Spleen (tissue), 11 donors: ENCODE data around the gene TTLL6. TPM values are rescaled to one million over a fixed set of nuclear protein-coding genes. Genes with fewer than 3 reads are reported as not detected.

Source experiments
- DNase-seq: peaks from one replicate; pipeline ENCODE4 v3.0.0-alpha.2; 2020
- H3K27ac ChIP-seq, 8 donors: fragments of 200-600 bp; sonication (generic) in 7 of 8; 1 replicate in 4 of 8; 2 replicates in 4 of 8; pipeline versions ENCODE4 v1.5.0 to v1.8.0; 2016 to 2021; ENCODE audit warnings: inconsistent platforms in 4 of 8, mild to moderate bottlenecking in 4 of 8, moderate library complexity in 1 of 8
- H3K27me3 ChIP-seq, 7 donors: fragments of 200-600 bp; sonication (generic) in 6 of 7; replicated peaks in 1 of 7; 1 replicate in 4 of 7; 2 replicates in 3 of 7; pipeline versions ENCODE4 v1.5.0 to v1.8.0; 2016 to 2021; ENCODE audit warnings: inconsistent platforms in 3 of 7, mild to moderate bottlenecking in 1 of 7
- H3K36me3 ChIP-seq, 6 donors: fragments of 200-600 bp; sonication (generic) in 5 of 6; 1 replicate in 4 of 6; 2 replicates in 2 of 6; pipeline versions ENCODE4 v1.5.0 to v1.8.0; 2016 to 2021; ENCODE audit warnings: inconsistent platforms in 2 of 6
- H3K4me1 ChIP-seq, 6 donors: fragments of 200-600 bp; sonication (generic) in 5 of 6; 1 replicate in 3 of 6; 2 replicates in 3 of 6; pipeline versions ENCODE4 v1.5.0 to v1.8.0; 2016 to 2021; ENCODE audit warnings: inconsistent platforms in 3 of 6
- H3K4me3 ChIP-seq, 8 donors: fragments of 200-600 bp; sonication (generic) in 7 of 8; 1 replicate in 4 of 8; 2 replicates in 4 of 8; pipeline versions ENCODE4 v1.5.0 to v1.8.0; 2016 to 2021; ENCODE audit warnings: inconsistent platforms in 4 of 8, mild to moderate bottlenecking in 4 of 8, moderate library complexity in 2 of 8
- H3K9me3 ChIP-seq, 8 donors: fragments of 200-600 bp; sonication (generic) in 7 of 8; 1 replicate in 4 of 8; 2 replicates in 4 of 8; pipeline versions ENCODE4 v1.5.0 to v1.8.0; 2016 to 2021; ENCODE audit warnings: inconsistent platforms in 4 of 8
- POLR2A ChIP-seq, 3 donors: fragments of 450-650 bp; IDR thresholded peaks; one replicate each; pipeline ENCODE4 v1.5.1; 2017; ENCODE audit warnings: antibody characterized with exemption in 3 of 3, mild to moderate bottlenecking in 1 of 3
- POLR2AphosphoS5 ChIP-seq, 3 donors: sonication (generic); formaldehyde crosslinking; IDR thresholded peaks; one replicate each; pipeline ENCODE4 v1.5.1; 2017; ENCODE audit warnings: antibody characterized with exemption in 3 of 3
- WGBS, 5 donors: extraction: QIAGEN DNeasy Blood & Tissue Kit in 3 of 5; methylation state at CpG; one replicate each; pipeline versions ENCODE4 v1.1.5 to v1.1.7; 2013 to 2018; 5-methylcytosine and 5-hydroxymethylcytosine counted together
- intact Hi-C: fragments of 100-400 bp; cut with DNase I; formaldehyde crosslinking; loops from one replicate; pipeline ENCODE4 v1.15.0; 2023; ENCODE audit warnings: low total_unique reads
- polyA plus RNA-seq, 3 donors: library from polyadenylated mRNA; stranded (reverse); fragments of 200-250 nt; gene quantifications; one replicate each; pipeline ENCODE4 v1.2.1, GENCODE V29; 2013
- total RNA-seq, 7 donors: library from RNA; depleted of rRNA in 3 of 7; stranded (reverse); fragments of >200 nt in 3 of 7; fragmentation: NEBNext Ultra II Directional in 4 of 7; extraction: Animal tissue kit (Norgen Biotek cat#: 25700) in 4 of 7; gene quantifications; one replicate each; pipeline versions ENCODE4 v1.1.0 to v1.2.1, GENCODE V29; 2016 to 2021
- TF ChIP-seq, protein P1 (sequence below), 11 experiments: fragments of 200-600 bp in 7 of 11; fragments of 450-650 bp in 4 of 11; sonication (generic) in 4 of 11; IDR thresholded peaks in 8 of 11; conservative IDR thresholded peaks in 3 of 11; 1 replicate in 7 of 11; 2 replicates in 4 of 11; pipeline versions ENCODE4 v1.4.0 to v1.8.0; 2016 to 2021; ENCODE audit warnings: antibody characterized with exemption in 11 of 11, inconsistent platforms in 4 of 11, mild to moderate bottlenecking in 1 of 11
- donor health status: healthy with polysubstance abuse.
- donor health status: DM: no; HTN: no; CAD: no; lungs with moderate emphysema.
- donor health status: DM: no; HTN: no; CAD: no.
- donor health status: Bipolar disorder and iron deficiency.
- donor health status: healthy.
- donor health status: DM: no; HTN: no; CAD: no.
- donor health status: DM: yes; HTN: yes; CAD: no.

Gene TTLL6
- total and polyA plus RNA-seq, 10 donors: 0.04 TPM; not detected in 9

DNA sequence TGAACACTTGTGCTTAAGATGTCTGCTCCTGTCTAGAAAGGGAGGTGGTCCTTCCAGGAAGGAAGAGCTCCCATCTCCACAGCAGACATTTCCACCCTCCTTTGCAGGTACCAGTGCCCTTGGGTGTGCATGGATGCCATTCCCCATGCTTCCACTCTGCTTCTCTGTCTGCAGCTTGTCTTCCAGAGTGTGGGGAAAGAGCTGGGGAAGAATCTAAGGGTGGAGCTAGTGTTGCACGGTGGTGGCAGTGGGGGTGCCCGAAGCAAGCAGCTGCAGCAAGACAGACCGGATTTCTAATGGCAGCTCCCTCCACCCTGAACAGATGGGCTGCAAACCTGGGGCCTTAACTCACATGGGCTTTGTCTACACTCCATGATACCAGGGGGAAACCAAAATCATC is 65.9 kb downstream of the TTLL6 start:
- H3K27ac ChIP-seq: no peak overlapping the region
- H3K4me1 ChIP-seq: peaks cover 0 to 48% (median 28%) of the 10 kb centered on the region in 6 donors
- intact Hi-C loops: no loop called here
- peaks cover 14 to 100% (median 98%) of the 10 kb centered on the region in 7 donors for H3K27me3 ChIP-seq
- H3K9me3 ChIP-seq: no peaks in the 10 kb centered on the region
- TF ChIP-seq POLR2AphosphoS5 (IDR thresholded peaks at IDR 0.05): no peak
- no peak for TF ChIP-seq POLR2A (IDR thresholded peaks at IDR 0.05)
- TF ChIP-seq, protein P1, sequence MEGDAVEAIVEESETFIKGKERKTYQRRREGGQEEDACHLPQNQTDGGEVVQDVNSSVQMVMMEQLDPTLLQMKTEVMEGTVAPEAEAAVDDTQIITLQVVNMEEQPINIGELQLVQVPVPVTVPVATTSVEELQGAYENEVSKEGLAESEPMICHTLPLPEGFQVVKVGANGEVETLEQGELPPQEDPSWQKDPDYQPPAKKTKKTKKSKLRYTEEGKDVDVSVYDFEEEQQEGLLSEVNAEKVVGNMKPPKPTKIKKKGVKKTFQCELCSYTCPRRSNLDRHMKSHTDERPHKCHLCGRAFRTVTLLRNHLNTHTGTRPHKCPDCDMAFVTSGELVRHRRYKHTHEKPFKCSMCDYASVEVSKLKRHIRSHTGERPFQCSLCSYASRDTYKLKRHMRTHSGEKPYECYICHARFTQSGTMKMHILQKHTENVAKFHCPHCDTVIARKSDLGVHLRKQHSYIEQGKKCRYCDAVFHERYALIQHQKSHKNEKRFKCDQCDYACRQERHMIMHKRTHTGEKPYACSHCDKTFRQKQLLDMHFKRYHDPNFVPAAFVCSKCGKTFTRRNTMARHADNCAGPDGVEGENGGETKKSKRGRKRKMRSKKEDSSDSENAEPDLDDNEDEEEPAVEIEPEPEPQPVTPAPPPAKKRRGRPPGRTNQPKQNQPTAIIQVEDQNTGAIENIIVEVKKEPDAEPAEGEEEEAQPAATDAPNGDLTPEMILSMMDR (IDR thresholded peaks at IDR 0.05 in 8 of 11, conservative IDR thresholded peaks at IDR 0.05 in 3 of 11): no peak
- no peaks in the 10 kb centered on the region for H3K36me3 ChIP-seq
- no peak for DNase-seq
- WGBS, 5 donors: 0 to 5% (median 3%) methylated on average over 3 of the region's 3 CpGs
- no peak overlapping the region for H3K4me3 ChIP-seq

DNA sequence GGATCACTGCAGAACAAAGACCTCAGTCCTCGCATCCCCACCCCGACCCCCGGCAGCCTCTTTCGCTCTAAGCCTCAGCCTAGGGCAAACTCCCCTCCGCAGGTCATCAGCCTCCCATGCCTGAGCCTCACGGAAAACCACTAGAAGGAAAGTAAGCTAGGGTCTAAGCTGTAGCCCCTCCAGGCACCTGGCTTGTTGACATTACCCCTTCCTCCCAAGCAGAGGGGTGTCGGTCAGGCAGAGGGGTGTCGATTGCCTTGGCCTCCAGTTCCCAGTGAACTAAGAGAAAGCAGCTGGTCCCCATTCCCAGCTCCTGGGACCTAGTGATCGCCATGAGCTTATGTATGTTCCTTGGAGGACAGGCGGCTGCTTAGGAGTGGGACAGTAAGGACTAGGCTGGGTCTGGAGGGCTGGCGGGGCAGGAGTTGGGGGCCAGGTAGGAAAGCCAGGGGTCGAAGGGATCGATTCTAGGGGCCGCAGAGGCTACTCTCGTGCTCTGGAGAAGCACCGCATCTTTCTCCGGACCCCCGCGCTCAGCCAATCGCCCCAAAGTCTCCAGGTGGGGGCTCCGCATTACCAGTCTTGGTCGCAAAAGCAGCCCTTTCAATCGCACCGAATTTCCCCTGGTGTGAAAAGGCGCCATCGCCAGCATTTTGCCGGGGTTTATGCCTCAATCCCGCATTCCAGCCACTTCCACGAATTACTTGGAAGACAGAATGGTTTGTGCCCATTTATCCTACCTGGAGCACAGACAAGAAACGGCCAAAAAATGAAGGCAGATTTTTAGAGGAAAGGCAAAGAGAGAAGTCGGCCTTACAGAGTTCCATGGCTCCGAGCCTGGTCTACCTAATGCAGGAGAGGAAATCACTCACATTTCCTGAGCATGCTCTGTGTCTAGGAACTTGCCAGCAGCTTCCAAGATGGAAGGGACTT is 67.1 kb downstream of the TTLL6 start:
- no peak for TF ChIP-seq POLR2A (IDR thresholded peaks at IDR 0.05)
- TF ChIP-seq, protein P1 (IDR thresholded peaks at IDR 0.05 in 8 of 11, conservative IDR thresholded peaks at IDR 0.05 in 3 of 11): no peak
- no peaks in the 10 kb centered on the region for H3K9me3 ChIP-seq
- no peaks in the 10 kb centered on the region for H3K36me3 ChIP-seq
- H3K4me3 ChIP-seq: no peak overlapping the region
- intact Hi-C loops: no loop called here
- WGBS, 5 donors: 7 to 13% (median 8%) methylated on average over 24 to 32 of the region's 32 CpGs
- no peak for DNase-seq
- H3K4me1 ChIP-seq: peaks cover 0 to 43% (median 19%) of the 10 kb centered on the region in 6 donors
- no peak overlapping the region for H3K27ac ChIP-seq
- peaks cover 14 to 100% (median 98%) of the 10 kb centered on the region in 7 donors for H3K27me3 ChIP-seq

DNA sequence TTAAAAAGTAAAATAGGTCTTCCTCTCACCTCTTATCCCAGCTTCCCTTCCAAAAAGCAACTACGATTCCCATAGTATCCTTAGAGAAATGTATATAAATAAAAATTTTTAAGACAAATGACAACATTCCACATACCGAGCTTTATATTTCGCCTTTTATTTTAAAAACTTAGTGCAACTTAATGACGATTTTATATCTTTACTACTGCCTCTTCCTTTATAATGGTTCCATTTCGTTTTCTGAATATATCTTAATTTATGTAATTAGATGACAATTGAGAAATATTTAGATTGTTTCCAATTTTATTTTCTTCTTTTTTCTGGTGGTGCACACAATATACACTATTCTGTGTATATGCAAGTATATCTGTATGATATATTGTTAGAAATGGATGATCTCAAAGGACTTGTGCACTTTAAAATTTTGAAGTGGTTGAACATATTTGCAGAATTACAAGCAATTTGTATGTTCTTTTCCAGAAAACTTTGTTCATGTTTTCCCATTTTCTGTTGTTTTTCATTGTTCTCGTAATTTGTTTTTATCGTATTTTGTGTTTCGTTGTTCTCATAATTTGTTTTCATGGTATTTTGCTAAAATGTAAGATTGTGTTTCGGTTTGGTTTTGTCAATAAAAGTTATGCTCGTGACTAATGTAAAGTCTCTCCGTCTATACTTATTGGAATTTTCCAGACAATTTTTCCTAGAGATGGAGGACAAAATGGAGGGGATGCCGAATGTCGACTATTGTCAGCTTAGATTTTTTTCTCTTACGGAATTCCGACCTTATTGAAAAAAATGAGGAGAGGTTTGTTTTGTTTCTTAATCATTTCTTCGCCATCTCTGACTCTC is 68.1 kb downstream of the TTLL6 start:
- Histone ChIP-seq H3K27me3 (peaks cover 11 to 100% (median 98%) of the 10 kb centered on the region in 7 donors), H3K4me3 (no peak overlapping the region), H3K36me3 (no peaks in the 10 kb centered on the region), H3K27ac (no peak overlapping the region), H3K4me1 (peaks cover 0 to 34% (median 11%) of the 10 kb centered on the region in 6 donors), H3K9me3 (no peaks in the 10 kb centered on the region)
- intact Hi-C loops: no loop called here
- DNase-seq: no peak
- 20 to 27% (median 25%) methylated on average over 16 of the region's 16 CpGs for WGBS, 5 donors
- TF ChIP-seq, protein P1 (IDR thresholded peaks at IDR 0.05 in 8 of 11, conservative IDR thresholded peaks at IDR 0.05 in 3 of 11): no peak
- TF ChIP-seq POLR2AphosphoS5 (IDR thresholded peaks at IDR 0.05) (no peak), POLR2A (IDR thresholded peaks at IDR 0.05) (no peak)
